ENCODE measurements around the gene SLC5A10. TPM values are rescaled to one million over a fixed set of nuclear protein-coding genes. Genes with fewer than 3 reads are reported as not detected.

The SLC5A10 gene
- total RNA-seq, 2 experiments from 2014 or later: not detected

DNA sequence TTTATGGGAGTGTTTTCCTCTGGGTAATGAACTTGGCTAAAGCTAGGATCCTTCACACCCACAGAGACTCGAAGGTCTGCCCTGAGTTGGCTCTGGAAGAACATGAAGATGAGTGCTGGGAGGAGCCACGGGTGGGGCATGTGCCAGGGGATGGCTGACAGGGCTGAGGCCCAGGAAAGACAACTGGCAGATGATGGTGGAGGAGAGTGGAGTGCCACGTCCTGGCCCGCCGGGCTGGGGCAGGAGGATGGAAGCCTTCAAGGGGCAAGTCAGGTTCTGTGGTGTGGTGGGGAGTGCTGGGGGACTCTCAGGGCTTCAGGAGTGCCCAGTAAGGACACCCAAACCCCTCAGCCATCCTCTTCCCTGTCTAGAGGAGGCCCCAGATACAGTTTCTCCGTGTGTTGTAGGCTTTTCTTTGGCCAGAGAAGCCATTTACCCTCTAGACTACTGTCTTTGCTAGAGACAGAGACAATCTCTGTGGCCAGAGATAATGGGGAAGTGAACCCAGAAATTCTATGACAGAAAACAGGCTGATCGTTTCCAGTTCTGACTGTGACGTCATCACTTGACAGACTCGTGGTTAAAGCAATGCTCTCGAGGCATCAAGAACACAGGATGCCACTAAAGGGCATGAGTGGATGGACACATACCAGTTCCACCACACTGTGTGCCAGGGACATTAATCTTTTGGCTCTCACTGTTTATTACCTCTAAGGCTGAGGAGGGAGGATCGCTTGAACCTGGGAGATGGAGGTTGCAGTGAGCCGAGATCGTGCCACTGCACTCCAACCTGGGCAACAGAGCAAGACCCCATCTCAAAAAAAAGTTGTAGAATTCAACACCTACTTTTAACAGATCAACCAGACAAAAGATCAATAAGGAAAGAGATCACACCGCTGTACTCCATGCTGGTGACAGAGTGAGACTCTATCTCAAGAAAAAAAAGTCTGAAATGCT is 18.6 kb upstream of the SLC5A10 start:
- TF ChIP-seq, protein P1, sequence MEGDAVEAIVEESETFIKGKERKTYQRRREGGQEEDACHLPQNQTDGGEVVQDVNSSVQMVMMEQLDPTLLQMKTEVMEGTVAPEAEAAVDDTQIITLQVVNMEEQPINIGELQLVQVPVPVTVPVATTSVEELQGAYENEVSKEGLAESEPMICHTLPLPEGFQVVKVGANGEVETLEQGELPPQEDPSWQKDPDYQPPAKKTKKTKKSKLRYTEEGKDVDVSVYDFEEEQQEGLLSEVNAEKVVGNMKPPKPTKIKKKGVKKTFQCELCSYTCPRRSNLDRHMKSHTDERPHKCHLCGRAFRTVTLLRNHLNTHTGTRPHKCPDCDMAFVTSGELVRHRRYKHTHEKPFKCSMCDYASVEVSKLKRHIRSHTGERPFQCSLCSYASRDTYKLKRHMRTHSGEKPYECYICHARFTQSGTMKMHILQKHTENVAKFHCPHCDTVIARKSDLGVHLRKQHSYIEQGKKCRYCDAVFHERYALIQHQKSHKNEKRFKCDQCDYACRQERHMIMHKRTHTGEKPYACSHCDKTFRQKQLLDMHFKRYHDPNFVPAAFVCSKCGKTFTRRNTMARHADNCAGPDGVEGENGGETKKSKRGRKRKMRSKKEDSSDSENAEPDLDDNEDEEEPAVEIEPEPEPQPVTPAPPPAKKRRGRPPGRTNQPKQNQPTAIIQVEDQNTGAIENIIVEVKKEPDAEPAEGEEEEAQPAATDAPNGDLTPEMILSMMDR (IDR thresholded peaks at IDR 0.05): no peak
- Mint-ChIP-seq H3K4me1 (ENCODE audit: low read depth) (peaks cover 22% of the 10 kb centered on the region), H3K27me3 (peaks cover 2% of the 10 kb centered on the region), H3K27ac (peak overlapping the region; percentile 48), H3K4me3 (no peak overlapping the region), H3K9me3 (no peaks in the 10 kb centered on the region), H3K36me3 (ENCODE audit: low read depth) (peaks cover 29% of the 10 kb centered on the region)
- ATAC-seq (peak; percentile 38), DNase-seq (peak; percentile 32)
- ChIA-PET POLR2A (interaction anchor here (0.6 kb wide), 1 partner anchor 88 kb away, joined by 3 read pairs; no protein-coding TSS in a partner anchor), CTCF (interaction anchor here (0.7 to 1.4 kb wide), 2 partner anchors 28 to 75 kb away, joined by 3 to 4 read pairs; no protein-coding TSS in a partner anchor)
- intact Hi-C loops (cut with micrococcal nuclease): no loop called here

DNA sequence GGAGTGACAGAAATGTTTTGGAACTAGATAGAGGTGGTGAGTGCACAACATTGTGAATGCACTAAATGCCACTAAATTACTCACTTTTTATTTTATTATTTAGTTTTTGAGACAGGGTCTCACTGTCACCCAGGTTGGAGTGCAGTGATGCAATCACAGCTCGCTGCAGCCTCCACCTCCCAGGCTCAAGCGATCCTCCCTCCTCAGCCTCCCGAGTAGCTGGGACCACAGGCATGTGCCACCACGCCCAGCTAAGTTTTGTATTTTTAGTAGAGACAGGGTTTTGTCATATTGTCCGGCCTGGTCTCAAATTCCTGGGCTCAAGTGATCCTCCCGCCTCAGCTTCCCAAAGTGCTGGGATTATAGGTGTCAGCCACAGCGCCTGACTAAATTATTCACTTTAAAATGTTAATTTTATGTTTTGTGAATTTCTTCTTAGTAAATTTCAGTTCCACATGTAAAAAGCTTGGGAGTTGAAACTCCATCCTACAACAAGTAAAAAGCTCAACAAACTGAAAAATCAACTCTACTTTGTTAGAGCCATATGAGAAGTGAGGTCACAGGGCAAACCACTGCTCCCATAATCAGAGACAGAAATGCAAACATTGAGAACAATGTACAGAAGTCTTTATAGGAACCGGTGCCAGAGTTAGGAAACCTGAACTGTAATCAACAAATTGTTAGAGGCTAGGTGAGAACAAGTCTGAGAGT is 13.8 kb upstream of the SLC5A10 start:
- TF ChIP-seq, protein P1 (IDR thresholded peaks at IDR 0.05): no peak
- no peaks in the 10 kb centered on the region for H3K9me3 Mint-ChIP-seq
- H3K27me3 Mint-ChIP-seq: peaks cover 2% of the 10 kb centered on the region
- no peaks in the 10 kb centered on the region for H3K36me3 Mint-ChIP-seq (ENCODE audit: low read depth)
- DNase-seq (no peak), ATAC-seq (no peak)
- POLR2A ChIA-PET: interaction anchor here (0.9 kb wide), 1 partner anchor 22 kb away, joined by 3 read pairs; no protein-coding TSS in a partner anchor
- no peak overlapping the region for H3K27ac Mint-ChIP-seq
- intact Hi-C loops (cut with micrococcal nuclease): no loop called here
- no peak overlapping the region for H3K4me3 Mint-ChIP-seq
- CTCF ChIA-PET: interaction anchor here (1.2 to 1.6 kb wide), 2 partner anchors 9 to 23 kb away, joined by 3 to 9 read pairs; no protein-coding TSS in a partner anchor
- H3K4me1 Mint-ChIP-seq (ENCODE audit: low read depth): peaks cover 6% of the 10 kb centered on the region

DNA sequence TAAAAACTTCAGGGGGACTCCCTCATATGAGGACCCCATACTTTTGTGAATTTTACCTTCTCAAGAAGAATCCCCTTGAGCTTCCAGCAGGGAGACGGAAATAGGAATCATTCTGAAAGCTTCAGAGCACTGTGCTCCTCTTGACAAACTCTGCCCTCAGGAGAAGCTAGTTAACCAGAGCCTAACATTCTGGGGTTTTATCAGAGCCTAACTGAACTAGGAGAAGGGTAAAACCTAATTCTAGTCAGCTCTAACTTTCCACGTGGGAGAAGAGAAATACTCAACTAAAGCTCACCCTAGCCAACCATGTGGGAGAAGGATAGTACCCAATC is 13.3 kb upstream of the SLC5A10 start:
- Mint-ChIP-seq H3K9me3 (no peaks in the 10 kb centered on the region), H3K27ac (no peak overlapping the region), H3K36me3 (ENCODE audit: low read depth) (no peaks in the 10 kb centered on the region), H3K4me3 (no peak overlapping the region), H3K4me1 (ENCODE audit: low read depth) (peaks cover under 1% of the 10 kb centered on the region), H3K27me3 (peaks cover 2% of the 10 kb centered on the region)
- ATAC-seq (no peak), DNase-seq (no peak)
- CTCF ChIA-PET: interaction anchor here (0.6 to 1.6 kb wide), 3 partner anchors 10 to 33 kb away, joined by 3 to 9 read pairs (median 3); no protein-coding TSS in a partner anchor
- POLR2A ChIA-PET: no interaction called here
- TF ChIP-seq, protein P1 (IDR thresholded peaks at IDR 0.05): no peak
- intact Hi-C loops (cut with micrococcal nuclease): no loop called here

DNA sequence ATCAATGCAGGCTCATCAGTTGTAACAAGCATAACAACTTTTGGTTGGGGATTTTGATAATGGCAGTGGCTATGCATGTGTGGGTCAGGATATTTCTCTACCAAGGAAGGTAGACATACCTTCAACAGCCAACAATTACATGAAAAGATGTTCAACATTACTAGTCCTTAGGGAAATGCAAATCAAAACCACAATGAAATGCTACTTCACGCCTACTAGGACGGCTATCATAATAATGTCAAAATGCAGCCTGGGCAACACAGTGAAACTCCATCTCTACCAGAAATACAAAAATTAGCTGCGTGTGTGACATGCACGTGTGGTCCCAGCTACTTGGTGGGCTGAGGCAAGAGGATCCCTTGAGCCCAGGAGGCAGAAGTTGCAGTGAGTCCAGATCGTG is 7.3 kb upstream of the SLC5A10 start:
- ChIA-PET POLR2A (no interaction called here), CTCF (interaction anchor here (1.9 kb wide), 1 partner anchor 17 kb away, joined by 12 read pairs; no protein-coding TSS in a partner anchor)
- Mint-ChIP-seq H3K4me3 (no peak overlapping the region), H3K27me3 (no peaks in the 10 kb centered on the region), H3K27ac (no peak overlapping the region), H3K4me1 (ENCODE audit: low read depth) (peaks cover 2% of the 10 kb centered on the region), H3K9me3 (no peaks in the 10 kb centered on the region), H3K36me3 (ENCODE audit: low read depth) (no peaks in the 10 kb centered on the region)
- ATAC-seq (no peak), DNase-seq (no peak)
- intact Hi-C loops (cut with micrococcal nuclease): no loop called here
- TF ChIP-seq, protein P1 (IDR thresholded peaks at IDR 0.05): no peak

Measured in activated CD8-positive, alpha-beta T cell treated with anti-CD3 and anti-CD28 coated beads for 36 hours (primary cell).